Right lobe of liver (tissue), 4 donors: Measurements from ENCODE around the gene CERK.

Source experiments
- CTCF ChIP-seq, 4 donors: fragments of 200-600 bp in 3 of 4; fragments of 450-650 bp in 1 of 4; IDR thresholded peaks; one replicate each; pipeline versions ENCODE4 v1.5.1 to v1.8.0; 2016 to 2022; ENCODE audit warnings: antibody characterized with exemption in 4 of 4, mild to moderate bottlenecking in 2 of 4
- POLR2A ChIP-seq: fragments of 450-650 bp; IDR thresholded peaks from one replicate; pipeline ENCODE4 v1.6.1; 2017; ENCODE audit warnings: antibody characterized with exemption, mild to moderate bottlenecking
- donor health status: DM: no; HTN: no; CAD: no.
- donor health status: DM: no; HTN: no; CAD: no.
- donor health status: DM: no; HTN: yes; CAD: no.

- TF ChIP-seq CTCF (IDR thresholded peaks at IDR 0.05) (no peak), POLR2A (no peak)
Observed at GRCh38 chr22:46774980-46775849, 37.2 kb upstream of the CERK start.
